ENCODE measurements around the gene BRINP3. TPM values are rescaled to one million over a fixed set of nuclear protein-coding genes. Genes with fewer than 3 reads are reported as not detected.
"Not testable (repeated sequence)": the region's sequence is repeated elsewhere in the genome, so short reads cannot be mapped to it uniquely, and the experiment has no call there.

BRINP3 gene
- total RNA-seq, 2 experiments from 2014 or later: not detected

DNA sequence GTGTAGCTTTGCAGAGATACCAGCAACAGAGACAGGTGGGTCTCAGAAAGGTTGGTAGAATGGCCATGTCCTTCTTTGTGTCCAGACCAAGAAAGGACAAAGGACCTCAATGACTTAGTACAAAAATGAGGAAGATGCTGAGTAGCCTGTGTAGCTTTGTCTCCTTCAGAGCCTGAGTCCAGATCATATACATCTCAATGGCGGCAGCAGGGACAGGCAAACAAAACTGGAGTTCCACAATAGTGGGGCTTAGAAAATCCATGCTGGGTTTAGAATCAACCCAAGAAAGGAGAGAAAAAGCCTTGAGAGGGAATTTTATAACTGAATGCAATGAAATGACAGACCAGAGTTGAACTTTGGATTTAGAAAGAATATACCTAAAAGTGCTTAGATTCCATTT lies 339.0 kb downstream of the BRINP3 start:
- Mint-ChIP-seq H3K27me3 (no peaks in the 10 kb centered on the region), H3K4me1 (no peaks in the 10 kb centered on the region), H3K4me3 (no peak overlapping the region), H3K27ac (no peak overlapping the region), H3K36me3 (no peaks in the 10 kb centered on the region), H3K9me3 (ENCODE audit: low read depth) (peaks cover 3% of the 10 kb centered on the region)
- ATAC-seq: no peak
- CTCF ChIA-PET: no interaction called here
- no peak for DNase-seq

- DNase-seq: no peak
- Mint-ChIP-seq H3K4me1 (no peaks in the 10 kb centered on the region), H3K4me3 (no peak overlapping the region), H3K27me3 (no peaks in the 10 kb centered on the region), H3K36me3 (no peaks in the 10 kb centered on the region), H3K27ac (no peak overlapping the region), H3K9me3 (ENCODE audit: low read depth) (peaks cover 3% of the 10 kb centered on the region)
- no peak for ATAC-seq
- CTCF ChIA-PET: no interaction called here
These were observed 339.4 kb downstream of the BRINP3 start for GRCh38 chr1:190138266-190138665.

GRCh38 chr1:190129366-190129765 lies 348.3 kb downstream of the BRINP3 start:
- Mint-ChIP-seq H3K27ac (no peak overlapping the region), H3K9me3 (ENCODE audit: low read depth) (no peaks in the 10 kb centered on the region), H3K4me3 (no peak overlapping the region), H3K27me3 (no peaks in the 10 kb centered on the region), H3K36me3 (no peaks in the 10 kb centered on the region), H3K4me1 (no peaks in the 10 kb centered on the region)
- CTCF ChIA-PET: no interaction called here
- DNase-seq (no peak), ATAC-seq (no peak)

GRCh38 chr1:190126728-190127127 lies 350.9 kb downstream of the BRINP3 start:
- Mint-ChIP-seq H3K27me3 (no peaks in the 10 kb centered on the region), H3K4me1 (no peaks in the 10 kb centered on the region), H3K36me3 (no peaks in the 10 kb centered on the region), H3K9me3 (ENCODE audit: low read depth) (no peaks in the 10 kb centered on the region), H3K27ac (no peak overlapping the region), H3K4me3 (no peak overlapping the region)
- CTCF ChIA-PET: no interaction called here
- DNase-seq (no peak), ATAC-seq (no peak)

GRCh38 chr1:190124068-190124467 lies 353.6 kb downstream of the BRINP3 start:
- Mint-ChIP-seq H3K27me3 (no peaks in the 10 kb centered on the region), H3K36me3 (no peaks in the 10 kb centered on the region)

DNA sequence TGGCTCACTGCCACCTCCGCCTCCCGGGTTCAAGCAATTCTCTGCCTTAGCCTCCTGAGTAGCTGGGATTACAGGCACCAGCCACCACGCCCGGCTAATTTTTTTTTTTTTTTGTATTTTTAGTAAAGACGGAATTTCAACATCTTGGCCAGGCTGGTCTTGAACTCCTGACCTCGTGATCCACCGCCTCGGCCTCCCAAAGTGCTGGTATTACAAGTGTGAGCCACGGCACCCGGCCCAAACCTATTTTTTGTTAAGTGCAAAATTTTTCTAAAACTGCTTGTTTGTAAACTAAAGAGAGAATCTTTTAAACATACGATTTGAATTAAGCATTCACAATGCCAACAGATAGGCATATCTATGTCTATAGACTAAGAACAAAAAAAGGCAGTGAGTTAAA lies 357.1 kb downstream of the BRINP3 start:
- H3K4me1 Mint-ChIP-seq; H3K4me3 Mint-ChIP-seq; DNase-seq; H3K9me3 Mint-ChIP-seq (ENCODE audit: low read depth); H3K27me3 Mint-ChIP-seq; CTCF ChIA-PET; ATAC-seq; H3K27ac Mint-ChIP-seq; H3K36me3 Mint-ChIP-seq: not testable (repeated sequence)

More at GRCh38 chr1:190124068-190124467, 353.6 kb downstream of the BRINP3 start:
- DNase-seq (no peak), ATAC-seq (no peak)
- Mint-ChIP-seq H3K27ac (no peak overlapping the region), H3K9me3 (ENCODE audit: low read depth) (no peaks in the 10 kb centered on the region), H3K4me1 (no peaks in the 10 kb centered on the region), H3K4me3 (no peak overlapping the region)
- CTCF ChIA-PET: no interaction called here

DNA sequence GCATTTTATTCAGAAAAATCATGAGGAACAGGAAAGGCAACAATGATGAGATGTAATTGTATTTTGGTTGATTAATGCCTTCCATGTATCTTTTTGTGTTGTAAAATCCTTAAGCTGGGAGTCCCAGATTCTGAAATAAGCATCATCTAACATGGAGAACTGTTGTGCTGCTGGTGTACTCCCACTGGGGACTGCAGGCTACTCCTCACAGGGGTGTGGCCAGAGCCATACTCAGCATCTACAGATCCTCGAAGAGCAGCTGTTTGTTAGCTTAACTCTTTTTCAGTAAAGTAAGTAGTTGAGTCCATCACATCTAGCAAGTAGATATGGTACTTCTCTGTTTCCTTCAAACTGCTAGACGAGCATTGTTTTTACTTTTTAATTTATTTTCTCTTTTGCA lies 358.0 kb downstream of the BRINP3 start:
- Mint-ChIP-seq H3K36me3 (no peaks in the 10 kb centered on the region), H3K4me3 (no peak overlapping the region), H3K27me3 (no peaks in the 10 kb centered on the region), H3K27ac (no peak overlapping the region), H3K9me3 (ENCODE audit: low read depth) (peaks cover 4% of the 10 kb centered on the region), H3K4me1 (no peaks in the 10 kb centered on the region)
- ATAC-seq (no peak), DNase-seq (no peak)
- CTCF ChIA-PET: no interaction called here

- Mint-ChIP-seq H3K9me3 (ENCODE audit: low read depth) (peaks cover 6% of the 10 kb centered on the region), H3K4me1 (no peaks in the 10 kb centered on the region), H3K27me3 (no peaks in the 10 kb centered on the region), H3K4me3 (no peak overlapping the region), H3K36me3 (no peaks in the 10 kb centered on the region), H3K27ac (no peak overlapping the region)
- DNase-seq (no peak), ATAC-seq (no peak)
- CTCF ChIA-PET: no interaction called here
These were observed 360.7 kb downstream of the BRINP3 start for GRCh38 chr1:190116921-190117320.

- Mint-ChIP-seq H3K4me1 (no peaks in the 10 kb centered on the region), H3K4me3 (no peak overlapping the region), H3K27me3 (no peaks in the 10 kb centered on the region), H3K36me3 (no peaks in the 10 kb centered on the region), H3K27ac (no peak overlapping the region), H3K9me3 (ENCODE audit: low read depth) (peaks cover 3% of the 10 kb centered on the region)
- ATAC-seq (no peak), DNase-seq (no peak)
- CTCF ChIA-PET: no interaction called here
These were observed 372.7 kb downstream of the BRINP3 start for GRCh38 chr1:190104961-190105360.

GRCh38 chr1:190102757-190103326 lies 374.8 kb downstream of the BRINP3 start:
- Mint-ChIP-seq H3K27ac (no peak overlapping the region), H3K9me3 (ENCODE audit: low read depth) (peaks cover 3% of the 10 kb centered on the region), H3K36me3 (no peaks in the 10 kb centered on the region), H3K4me3 (no peak overlapping the region), H3K4me1 (no peaks in the 10 kb centered on the region), H3K27me3 (no peaks in the 10 kb centered on the region)
- DNase-seq (no peak), ATAC-seq (no peak)
- CTCF ChIA-PET: no interaction called here

GRCh38 chr1:190101756-190102155 lies 375.9 kb downstream of the BRINP3 start:
- H3K9me3 Mint-ChIP-seq (ENCODE audit: low read depth): peaks cover 3% of the 10 kb centered on the region
- DNase-seq (no peak), ATAC-seq (no peak)
- no peaks in the 10 kb centered on the region for H3K27me3 Mint-ChIP-seq
- H3K36me3 Mint-ChIP-seq: no peaks in the 10 kb centered on the region
- no peaks in the 10 kb centered on the region for H3K4me1 Mint-ChIP-seq
- H3K27ac Mint-ChIP-seq: no peak overlapping the region
- CTCF ChIA-PET: no interaction called here
- no peak overlapping the region for H3K4me3 Mint-ChIP-seq

GRCh38 chr1:190098756-190099155 lies 378.9 kb downstream of the BRINP3 start:
- H3K27me3 Mint-ChIP-seq: no peaks in the 10 kb centered on the region
- CTCF ChIA-PET: no interaction called here
- no peaks in the 10 kb centered on the region for H3K36me3 Mint-ChIP-seq
- no peak for ATAC-seq
- no peak for DNase-seq
- no peak overlapping the region for H3K27ac Mint-ChIP-seq
- H3K9me3 Mint-ChIP-seq (ENCODE audit: low read depth): peaks cover 3% of the 10 kb centered on the region
- H3K4me3 Mint-ChIP-seq: no peak overlapping the region
- no peaks in the 10 kb centered on the region for H3K4me1 Mint-ChIP-seq

DNA sequence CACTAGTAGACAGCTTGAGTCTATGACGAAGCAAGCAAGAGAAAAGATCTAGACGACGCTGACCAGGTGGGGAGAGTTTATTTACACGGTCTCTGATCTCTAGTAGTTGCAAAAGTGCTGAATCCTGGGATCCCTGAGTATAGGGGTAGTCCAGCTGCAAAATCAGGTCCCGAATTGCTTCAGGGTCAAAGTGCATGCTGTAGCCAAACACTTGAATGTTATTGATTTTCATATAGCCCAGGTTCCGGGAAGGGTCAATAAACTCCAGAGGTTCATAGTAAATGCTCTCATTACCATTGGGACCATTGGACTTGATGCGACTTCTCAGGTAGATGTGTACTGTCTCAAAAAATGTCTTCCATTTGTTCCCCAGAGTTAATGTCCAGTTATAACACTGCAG lies 379.6 kb downstream of the BRINP3 start:
- ATAC-seq (no peak), DNase-seq (no peak)
- H3K36me3 Mint-ChIP-seq: no peaks in the 10 kb centered on the region
- H3K27ac Mint-ChIP-seq: no peak overlapping the region
- no peaks in the 10 kb centered on the region for H3K27me3 Mint-ChIP-seq
- H3K4me1 Mint-ChIP-seq: no peaks in the 10 kb centered on the region
- H3K9me3 Mint-ChIP-seq (ENCODE audit: low read depth): peaks cover 3% of the 10 kb centered on the region
- CTCF ChIA-PET: no interaction called here
- no peak overlapping the region for H3K4me3 Mint-ChIP-seq

DNA sequence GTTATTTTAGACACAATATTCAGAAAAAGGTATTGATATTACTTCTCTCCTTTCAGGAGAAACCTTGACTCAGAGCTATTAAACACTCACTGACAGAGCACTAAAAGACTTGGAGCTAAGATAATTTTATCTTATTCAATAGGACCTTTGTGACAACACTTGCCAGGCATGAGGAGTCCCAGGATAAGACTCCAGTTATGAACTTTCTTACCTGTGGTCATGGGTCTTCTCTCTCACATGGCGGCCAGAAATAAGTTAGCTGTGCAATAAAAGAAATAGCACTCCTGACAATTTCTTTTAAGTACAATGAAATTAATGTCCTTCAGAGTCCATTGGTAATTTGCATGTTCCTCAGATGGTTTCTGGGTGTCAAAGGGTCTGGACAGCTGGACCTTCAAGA lies 382.1 kb downstream of the BRINP3 start:
- H3K27me3 Mint-ChIP-seq: no peaks in the 10 kb centered on the region
- H3K4me3 Mint-ChIP-seq: no peak overlapping the region
- CTCF ChIA-PET: no interaction called here
- DNase-seq: no peak
- no peaks in the 10 kb centered on the region for H3K36me3 Mint-ChIP-seq
- no peaks in the 10 kb centered on the region for H3K4me1 Mint-ChIP-seq
- H3K9me3 Mint-ChIP-seq (ENCODE audit: low read depth): peaks cover 3% of the 10 kb centered on the region
- H3K27ac Mint-ChIP-seq: no peak overlapping the region
- no peak for ATAC-seq

DNA sequence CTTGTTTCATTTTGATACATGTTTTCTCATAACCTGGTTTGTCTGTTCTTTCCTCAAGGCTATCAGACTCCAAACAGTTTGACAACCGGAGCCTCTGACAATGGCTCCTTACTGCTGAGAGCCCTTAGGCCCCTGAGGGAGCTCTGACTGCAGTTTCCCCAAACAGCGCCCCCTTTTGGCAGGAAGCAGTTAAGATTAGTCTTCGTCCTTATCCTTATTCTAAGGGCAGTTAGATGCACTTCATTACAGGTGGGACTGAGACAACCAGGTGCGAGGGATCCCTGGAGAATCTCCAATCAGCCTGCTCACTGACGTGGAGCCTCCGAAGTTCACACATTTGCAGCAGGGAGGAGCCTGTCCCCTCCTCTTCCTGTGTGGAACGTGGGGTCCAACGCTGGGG lies 393.1 kb downstream of the BRINP3 start:
- no peak for DNase-seq
- Mint-ChIP-seq H3K4me3 (no peak overlapping the region), H3K9me3 (ENCODE audit: low read depth) (peaks cover 5% of the 10 kb centered on the region), H3K27me3 (no peaks in the 10 kb centered on the region), H3K36me3 (no peaks in the 10 kb centered on the region), H3K4me1 (no peaks in the 10 kb centered on the region), H3K27ac (no peak overlapping the region)
- CTCF ChIA-PET: no interaction called here
- no peak for ATAC-seq

Measured in activated CD8-positive, alpha-beta memory T cell treated with anti-CD3 and anti-CD28 coated beads, Interleukin-2, amount 10 ng/mL, durations not matched to agents 7 days and 5 days (primary cell).